Mucosa of descending colon (tissue), 3 donors: Measurements from ENCODE around the gene DRGX. TPM values are rescaled to one million over a fixed set of nuclear protein-coding genes. Genes with fewer than 3 reads are reported as not detected.

Source experiments
- ATAC-seq: fragments of 200-7000 bp; cut with Tn5 transposase; one replicate; pipeline ENCODE4 v1.9.1; 2020; ENCODE audit warnings: mild to moderate bottlenecking, moderate library complexity
- DNase-seq, 3 donors: peaks; one replicate each; pipeline ENCODE4 v3.0.0-alpha.2; 2020
- H3K36me3 ChIP-seq: fragments of 200-600 bp; one replicate; pipeline ENCODE4 v1.8.0; 2021; ENCODE audit warnings: low read depth, mild to moderate bottlenecking
- H3K4me1 ChIP-seq: fragments of 200-600 bp; one replicate; pipeline ENCODE4 v1.8.0; 2021; ENCODE audit warnings: low read depth, mild to moderate bottlenecking
- H3K4me3 ChIP-seq: fragments of 200-600 bp; one replicate; pipeline ENCODE4 v1.8.0; 2021; ENCODE audit warnings: mild to moderate bottlenecking
- H3K9me3 ChIP-seq: fragments of 200-600 bp; one replicate; pipeline ENCODE4 v1.8.0; 2021; ENCODE audit warnings: mild to moderate bottlenecking
- CTCF ChIP-seq: fragments of 200-600 bp; IDR thresholded peaks from one replicate; pipeline ENCODE4 v1.8.0; 2022; ENCODE audit warnings: antibody characterized with exemption, mild to moderate bottlenecking
- intact Hi-C, 2 donors: fragments of 100-400 bp; cut with DNase I in 1 of 2; cut with micrococcal nuclease in 1 of 2; formaldehyde crosslinking; loops; one replicate each; pipeline versions ENCODE4 v1.11.0 to v1.11.1; 2022; cut with DNase I, micrococcal nuclease
- total RNA-seq, 3 donors: library from RNA; stranded (reverse); fragmentation: NEBNext Ultra II Directional in 2 of 3; extraction: Animal tissue kit (Norgen Biotek cat#: 25700) in 2 of 3; gene quantifications; one replicate each; pipeline versions ENCODE4 v1.2.1 to v1.2.4, GENCODE V29; 2021 to 2023
- donor health status: DM: no; HTN: no; CAD: no; lungs with moderate emphysema.
- donor health status: DM: no; HTN: no; CAD: no.
- donor health status: DM: no; HTN: yes; CAD: no.

Gene DRGX
- total RNA-seq, 3 donors from 2014 or later = 0.10 to 0.35 (median 0.22) TPM

GRCh38 chr10:49321021-49321420 is 74.9 kb downstream of the DRGX start:
- H3K4me3 ChIP-seq = no peak overlapping the region
- H3K9me3 ChIP-seq = no peaks in the 10 kb centered on the region
- H3K36me3 ChIP-seq = no peaks in the 10 kb centered on the region
- intact Hi-C loops = no loop called here
- no peaks in the 10 kb centered on the region for H3K4me1 ChIP-seq
- no peak for ATAC-seq
- DNase-seq = no peak
- TF ChIP-seq CTCF = no peak

- ATAC-seq (no peak), DNase-seq (no peak)
- Histone ChIP-seq H3K4me3 (no peak overlapping the region), H3K4me1 (no peaks in the 10 kb centered on the region), H3K9me3 (no peaks in the 10 kb centered on the region), H3K36me3 (no peaks in the 10 kb centered on the region)
- intact Hi-C loops = no loop called here
- no peak for TF ChIP-seq CTCF
Observed at GRCh38 chr10:49320191-49320590, 75.7 kb downstream of the DRGX start.

GRCh38 chr10:49319206-49319605 is 76.7 kb downstream of the DRGX start:
- intact Hi-C loops = no loop called here
- no peaks in the 10 kb centered on the region for H3K4me1 ChIP-seq
- H3K9me3 ChIP-seq = no peaks in the 10 kb centered on the region
- TF ChIP-seq CTCF = no peak
- no peaks in the 10 kb centered on the region for H3K36me3 ChIP-seq
- ATAC-seq (no peak), DNase-seq (no peak)
- no peak overlapping the region for H3K4me3 ChIP-seq

GRCh38 chr10:49318755-49319154 is 77.1 kb downstream of the DRGX start:
- no peaks in the 10 kb centered on the region for H3K36me3 ChIP-seq
- no peaks in the 10 kb centered on the region for H3K9me3 ChIP-seq
- no peak overlapping the region for H3K4me3 ChIP-seq
- intact Hi-C loops = no loop called here
- DNase-seq (no peak), ATAC-seq (no peak)
- no peaks in the 10 kb centered on the region for H3K4me1 ChIP-seq
- no peak for TF ChIP-seq CTCF

- intact Hi-C loops = no loop called here
- TF ChIP-seq CTCF = no peak
- ATAC-seq (no peak), DNase-seq (no peak)
- no peak overlapping the region for H3K4me3 ChIP-seq
- H3K36me3 ChIP-seq = no peaks in the 10 kb centered on the region
- no peaks in the 10 kb centered on the region for H3K9me3 ChIP-seq
- H3K4me1 ChIP-seq = no peaks in the 10 kb centered on the region
Observed at GRCh38 chr10:49318028-49318427, 77.9 kb downstream of the DRGX start.

GRCh38 chr10:49314806-49315205 is 81.1 kb downstream of the DRGX start:
- Histone ChIP-seq H3K9me3 (no peaks in the 10 kb centered on the region), H3K4me1 (no peaks in the 10 kb centered on the region), H3K4me3 (no peak overlapping the region), H3K36me3 (no peaks in the 10 kb centered on the region)
- no peak for TF ChIP-seq CTCF
- no peak for DNase-seq
- intact Hi-C loops = no loop called here
- no peak for ATAC-seq
